HEK293T (cell line): ENCODE data around the gene P2RY2.

Experiments
- ARNT ChIP-seq: fragments of 450-650 bp; IDR thresholded peaks from 2 replicates; pipeline ENCODE4 v1.6.1; 2017; ENCODE audit warnings: mild to moderate bottlenecking
- BHLHE40 ChIP-seq: fragments of 450-650 bp; IDR thresholded peaks from 2 replicates; pipeline ENCODE4 v1.6.1; 2016; ENCODE audit warnings: mild to moderate bottlenecking, moderate library complexity, borderline replicate concordance
- FOXA1 ChIP-seq: fragments of 450-650 bp; IDR thresholded peaks from 2 replicates; pipeline ENCODE4 v1.6.1; 2016; ENCODE audit warnings: mild to moderate bottlenecking
- FOXK2 ChIP-seq: fragments of 450-650 bp; IDR thresholded peaks from 2 replicates; pipeline ENCODE4 v1.6.1; 2016; ENCODE audit warnings: mild to moderate bottlenecking
- FOXM1 ChIP-seq: fragments of 450-650 bp; IDR thresholded peaks from 2 replicates; pipeline ENCODE4 v1.6.1; 2017; ENCODE audit warnings: mild to moderate bottlenecking, borderline replicate concordance
- HDGF ChIP-seq: fragments of 450-650 bp; IDR thresholded peaks from 2 replicates; pipeline ENCODE4 v1.6.1; 2017; ENCODE audit warnings: antibody characterized with exemption, borderline replicate concordance
- LEF1 ChIP-seq: fragments of 450-650 bp; IDR thresholded peaks from 2 replicates; pipeline ENCODE4 v1.6.1; 2017; ENCODE audit warnings: mild to moderate bottlenecking, borderline replicate concordance
- NFRKB ChIP-seq: fragments of 450-650 bp; IDR thresholded peaks from 2 replicates; pipeline ENCODE4 v1.6.1; 2016; ENCODE audit warnings: mild to moderate bottlenecking, moderate library complexity
- SP1 ChIP-seq: fragments of 450-650 bp; IDR thresholded peaks from 2 replicates; pipeline ENCODE4 v1.6.1; 2017
- SUZ12 ChIP-seq: fragments of 450-650 bp; IDR thresholded peaks from 2 replicates; pipeline ENCODE4 v1.6.1; 2016; ENCODE audit warnings: mild to moderate bottlenecking
- TARDBP ChIP-seq: fragments of 450-650 bp; IDR thresholded peaks from 2 replicates; pipeline ENCODE4 v1.6.1; 2016
- ZNF384 ChIP-seq: fragments of 450-650 bp; IDR thresholded peaks from 2 replicates; pipeline ENCODE4 v1.6.1; 2016

DNA sequence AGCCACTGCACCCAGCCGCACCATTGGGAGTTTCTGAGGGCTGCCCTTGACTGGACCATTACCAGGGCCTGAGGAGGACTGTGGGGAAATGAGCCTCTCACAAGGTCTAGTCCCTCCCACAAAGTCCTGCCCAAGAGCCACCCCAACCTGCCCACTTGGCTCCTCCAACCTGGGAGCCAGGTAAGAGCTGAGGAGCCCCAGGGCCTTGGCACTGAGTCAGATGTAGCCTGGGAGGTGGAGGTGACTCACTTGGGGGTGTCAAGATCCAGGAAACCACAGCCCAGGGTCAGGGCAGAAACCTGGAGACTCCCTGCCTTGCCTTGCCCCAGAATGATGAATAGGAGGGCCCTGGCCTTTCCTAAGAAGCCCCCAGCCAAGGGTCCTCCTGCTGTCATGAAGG is 25.8 kb upstream of the P2RY2 start:
- TF ChIP-seq TARDBP, result no peak
- TF ChIP-seq NFRKB, result no peak
- no peak for TF ChIP-seq ARNT
- no peak for TF ChIP-seq SUZ12
- TF ChIP-seq FOXM1, result no peak
- no peak for TF ChIP-seq FOXK2
- no peak for TF ChIP-seq HDGF
- TF ChIP-seq BHLHE40, result no peak
- no peak for TF ChIP-seq FOXA1
- no peak for TF ChIP-seq ZNF384
- no peak for TF ChIP-seq LEF1
- no peak for TF ChIP-seq SP1
